ENCODE data around the gene ARRDC1. TPM values are rescaled to one million over a fixed set of nuclear protein-coding genes. Genes with fewer than 3 reads are reported as not detected.

Gene ARRDC1
- total RNA-seq, 1 donor from 2014 or later, result 114 TPM

DNA sequence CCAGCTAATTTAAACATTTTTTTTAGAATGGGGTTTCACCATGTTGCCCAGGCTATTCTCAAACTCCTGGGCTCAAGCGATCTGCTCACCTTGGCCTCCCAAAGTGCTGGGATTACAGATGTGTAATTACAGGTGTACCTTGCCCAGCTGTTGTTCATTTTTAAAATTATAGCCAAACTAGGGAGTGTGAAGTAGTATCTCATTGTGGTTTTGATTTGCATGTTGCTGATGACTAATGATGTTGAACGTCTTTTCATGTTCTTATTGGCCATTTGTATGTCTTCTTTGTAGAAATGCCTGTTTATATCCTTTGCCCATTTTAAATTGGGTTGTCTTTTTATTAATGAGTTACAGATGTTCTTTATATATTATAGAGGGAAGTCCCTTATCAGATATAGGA, 44.8 kb downstream of the ARRDC1 start:
- Histone ChIP-seq H3K27me3 (no peaks in the 10 kb centered on the region), H3K27ac (no peak overlapping the region), H3K9me3 (no peaks in the 10 kb centered on the region), H3K4me1 (no peaks in the 10 kb centered on the region), H3K36me3 (peaks cover 0 to 5% of the 10 kb centered on the region in 2 donors), H3K4me3 (no peak overlapping the region)
- intact Hi-C loops (cut with DNase I), result loop anchor here (2.0 kb wide), 1 partner anchor 73 kb away; no protein-coding TSS in a partner anchor
- TF ChIP-seq CTCF (IDR thresholded peaks at IDR 0.05), result no peak
- no peak for TF ChIP-seq POLR2AphosphoS5 (IDR thresholded peaks at IDR 0.05; ENCODE audit: insufficient read depth in 1 of 2, low read depth in 1 of 2)
- no peak for TF ChIP-seq POLR2A (IDR thresholded peaks at IDR 0.05)
- no peak for DNase-seq (ENCODE audit: extremely low spot score in 2 of 2)

- no peaks in the 10 kb centered on the region for H3K4me1 ChIP-seq
- no peak overlapping the region for H3K4me3 ChIP-seq
- H3K36me3 ChIP-seq, result peaks cover 0 to 5% of the 10 kb centered on the region in 2 donors
- H3K9me3 ChIP-seq, result no peaks in the 10 kb centered on the region
- no peak for DNase-seq (ENCODE audit: extremely low spot score in 2 of 2)
- intact Hi-C loops (cut with DNase I), result loop anchor here (2.0 kb wide), 1 partner anchor 74 kb away; no protein-coding TSS in a partner anchor
- TF ChIP-seq CTCF (IDR thresholded peaks at IDR 0.05) (no peak), POLR2AphosphoS5 (IDR thresholded peaks at IDR 0.05; ENCODE audit: insufficient read depth in 1 of 2, low read depth in 1 of 2) (no peak), POLR2A (IDR thresholded peaks at IDR 0.05) (no peak)
- no peak overlapping the region for H3K27ac ChIP-seq
- H3K27me3 ChIP-seq, result no peaks in the 10 kb centered on the region
These were observed 45.3 kb downstream of the ARRDC1 start for GRCh38 chr9:137650779-137651178.

DNA sequence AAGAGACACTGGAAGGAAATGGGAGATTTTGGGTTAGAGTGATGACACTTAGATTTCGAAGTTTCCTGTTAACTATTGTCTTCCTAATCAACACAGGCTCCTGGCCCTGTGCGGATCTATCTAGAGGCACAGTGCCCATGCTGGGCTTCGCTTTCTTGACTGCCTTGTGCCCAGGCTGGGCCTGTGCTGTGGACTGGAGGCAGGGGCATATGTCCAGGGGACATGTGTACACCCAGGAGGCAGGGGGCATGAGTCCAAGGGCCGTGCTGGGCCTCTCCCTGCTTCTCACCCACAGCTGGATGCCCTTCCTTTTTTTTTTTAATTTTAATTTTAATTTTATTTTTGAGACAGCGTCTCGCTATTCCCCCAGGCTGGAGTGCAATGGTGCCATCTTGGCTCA, 50.9 kb downstream of the ARRDC1 start:
- H3K36me3 ChIP-seq, result no peaks in the 10 kb centered on the region
- TF ChIP-seq POLR2AphosphoS5 (IDR thresholded peaks at IDR 0.05; ENCODE audit: insufficient read depth in 1 of 2, low read depth in 1 of 2), result no peak
- no peaks in the 10 kb centered on the region for H3K27me3 ChIP-seq
- H3K4me3 ChIP-seq, result no peak overlapping the region
- peaks cover 14% of the 10 kb centered on the region for H3K4me1 ChIP-seq
- intact Hi-C loops (cut with DNase I), result no loop called here
- no peak overlapping the region for H3K27ac ChIP-seq
- H3K9me3 ChIP-seq, result no peaks in the 10 kb centered on the region
- no peak for DNase-seq (ENCODE audit: extremely low spot score in 2 of 2)

- peaks cover 14% of the 10 kb centered on the region for H3K4me1 ChIP-seq
- no peak overlapping the region for H3K27ac ChIP-seq
- DNase-seq (ENCODE audit: extremely low spot score in 2 of 2), result no peak
- H3K9me3 ChIP-seq, result no peaks in the 10 kb centered on the region
- TF ChIP-seq CTCF (IDR thresholded peaks at IDR 0.05) (no peak), POLR2AphosphoS5 (IDR thresholded peaks at IDR 0.05; ENCODE audit: insufficient read depth in 1 of 2, low read depth in 1 of 2) (no peak), POLR2A (IDR thresholded peaks at IDR 0.05) (no peak)
- no peaks in the 10 kb centered on the region for H3K27me3 ChIP-seq
- intact Hi-C loops (cut with DNase I), result no loop called here
- H3K4me3 ChIP-seq, result no peak overlapping the region
- no peaks in the 10 kb centered on the region for H3K36me3 ChIP-seq
These were observed 52.1 kb downstream of the ARRDC1 start for GRCh38 chr9:137657606-137658005.

GRCh38 chr9:137658781-137659180, 53.3 kb downstream of the ARRDC1 start:
- intact Hi-C loops (cut with DNase I), result no loop called here
- no peak overlapping the region for H3K27ac ChIP-seq
- H3K36me3 ChIP-seq, result no peaks in the 10 kb centered on the region
- TF ChIP-seq POLR2AphosphoS5 (IDR thresholded peaks at IDR 0.05; ENCODE audit: insufficient read depth in 1 of 2, low read depth in 1 of 2) (no peak), CTCF (IDR thresholded peaks at IDR 0.05) (no peak), POLR2A (IDR thresholded peaks at IDR 0.05) (no peak)
- no peaks in the 10 kb centered on the region for H3K27me3 ChIP-seq
- DNase-seq (ENCODE audit: extremely low spot score in 2 of 2), result no peak
- H3K4me1 ChIP-seq, result peaks cover 14% of the 10 kb centered on the region
- H3K9me3 ChIP-seq, result no peaks in the 10 kb centered on the region
- H3K4me3 ChIP-seq, result no peak overlapping the region
